ENCODE data around the gene ARHGEF28. TPM values are rescaled to one million over a fixed set of nuclear protein-coding genes. Genes with fewer than 3 reads are reported as not detected.

The ARHGEF28 gene
- total and polyA plus RNA-seq, 10 of the 15 experiments (the other 5 are each of a cell fraction or from before 2014, with no cell fraction given): 0.10 to 0.72 (median 0.22) TPM; not detected in 2

DNA sequence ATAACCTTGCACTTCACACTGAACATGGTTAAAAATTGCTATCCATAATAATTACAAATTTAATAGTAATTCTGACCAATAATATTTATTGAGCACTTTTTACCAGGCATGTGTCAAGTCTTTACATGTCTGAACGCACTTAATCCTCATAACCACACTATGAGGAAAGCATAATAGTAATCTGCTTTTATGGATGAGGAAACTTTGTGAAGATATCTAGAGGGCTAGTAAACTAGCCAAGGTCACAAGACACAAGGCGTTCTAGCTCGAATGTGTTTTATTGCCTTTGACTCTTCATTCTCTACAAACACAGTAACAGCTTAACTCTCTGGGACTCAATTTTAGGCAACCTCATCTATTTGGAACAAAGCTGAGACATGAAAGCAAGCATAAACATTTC lies 205.1 kb downstream of the ARHGEF28 start:
- 68% methylated on average over 3 of the region's 3 CpGs for WGBS (ENCODE audit: insufficient coverage, insufficient replicate concordance, low lambda C conversion rate, missing lambda C conversion rate)
- TF ChIP-seq STAT1 (conservative IDR thresholded peaks at IDR 0.05) (no peak), ASH2L (IDR thresholded peaks at IDR 0.05; ENCODE audit: borderline replicate concordance, low read depth) (no peak), RFX5 (IDR thresholded peaks at IDR 0.05; ENCODE audit: low read depth, low read length) (no peak), CREB1 (IDR thresholded peaks at IDR 0.05; ENCODE audit: low read depth) (no peak), MXI1 (IDR thresholded peaks at IDR 0.05; ENCODE audit: low read depth, low read length) (no peak), LARP7 (IDR thresholded peaks at IDR 0.05) (no peak), ZNF274 (IDR thresholded peaks at IDR 0.05; ENCODE audit: insufficient read depth, insufficient read length) (no peak), TAF1 (IDR thresholded peaks at IDR 0.05; ENCODE audit: borderline replicate concordance, low read depth, low read length) (no peak), NR2F1 (conservative IDR thresholded peaks at IDR 0.05) (no peak)
- TF ChIP-seq, protein P1, sequence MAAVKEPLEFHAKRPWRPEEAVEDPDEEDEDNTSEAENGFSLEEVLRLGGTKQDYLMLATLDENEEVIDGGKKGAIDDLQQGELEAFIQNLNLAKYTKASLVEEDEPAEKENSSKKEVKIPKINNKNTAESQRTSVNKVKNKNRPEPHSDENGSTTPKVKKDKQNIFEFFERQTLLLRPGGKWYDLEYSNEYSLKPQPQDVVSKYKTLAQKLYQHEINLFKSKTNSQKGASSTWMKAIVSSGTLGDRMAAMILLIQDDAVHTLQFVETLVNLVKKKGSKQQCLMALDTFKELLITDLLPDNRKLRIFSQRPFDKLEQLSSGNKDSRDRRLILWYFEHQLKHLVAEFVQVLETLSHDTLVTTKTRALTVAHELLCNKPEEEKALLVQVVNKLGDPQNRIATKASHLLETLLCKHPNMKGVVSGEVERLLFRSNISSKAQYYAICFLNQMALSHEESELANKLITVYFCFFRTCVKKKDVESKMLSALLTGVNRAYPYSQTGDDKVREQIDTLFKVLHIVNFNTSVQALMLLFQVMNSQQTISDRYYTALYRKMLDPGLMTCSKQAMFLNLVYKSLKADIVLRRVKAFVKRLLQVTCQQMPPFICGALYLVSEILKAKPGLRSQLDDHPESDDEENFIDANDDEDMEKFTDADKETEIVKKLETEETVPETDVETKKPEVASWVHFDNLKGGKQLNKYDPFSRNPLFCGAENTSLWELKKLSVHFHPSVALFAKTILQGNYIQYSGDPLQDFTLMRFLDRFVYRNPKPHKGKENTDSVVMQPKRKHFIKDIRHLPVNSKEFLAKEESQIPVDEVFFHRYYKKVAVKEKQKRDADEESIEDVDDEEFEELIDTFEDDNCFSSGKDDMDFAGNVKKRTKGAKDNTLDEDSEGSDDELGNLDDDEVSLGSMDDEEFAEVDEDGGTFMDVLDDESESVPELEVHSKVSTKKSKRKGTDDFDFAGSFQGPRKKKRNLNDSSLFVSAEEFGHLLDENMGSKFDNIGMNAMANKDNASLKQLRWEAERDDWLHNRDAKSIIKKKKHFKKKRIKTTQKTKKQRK (IDR thresholded peaks at IDR 0.05; ENCODE audit: low read depth, low read length): no peak
- TF ChIP-seq, protein P2, sequence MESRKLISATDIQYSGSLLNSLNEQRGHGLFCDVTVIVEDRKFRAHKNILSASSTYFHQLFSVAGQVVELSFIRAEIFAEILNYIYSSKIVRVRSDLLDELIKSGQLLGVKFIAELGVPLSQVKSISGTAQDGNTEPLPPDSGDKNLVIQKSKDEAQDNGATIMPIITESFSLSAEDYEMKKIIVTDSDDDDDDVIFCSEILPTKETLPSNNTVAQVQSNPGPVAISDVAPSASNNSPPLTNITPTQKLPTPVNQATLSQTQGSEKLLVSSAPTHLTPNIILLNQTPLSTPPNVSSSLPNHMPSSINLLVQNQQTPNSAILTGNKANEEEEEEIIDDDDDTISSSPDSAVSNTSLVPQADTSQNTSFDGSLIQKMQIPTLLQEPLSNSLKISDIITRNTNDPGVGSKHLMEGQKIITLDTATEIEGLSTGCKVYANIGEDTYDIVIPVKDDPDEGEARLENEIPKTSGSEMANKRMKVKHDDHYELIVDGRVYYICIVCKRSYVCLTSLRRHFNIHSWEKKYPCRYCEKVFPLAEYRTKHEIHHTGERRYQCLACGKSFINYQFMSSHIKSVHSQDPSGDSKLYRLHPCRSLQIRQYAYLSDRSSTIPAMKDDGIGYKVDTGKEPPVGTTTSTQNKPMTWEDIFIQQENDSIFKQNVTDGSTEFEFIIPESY (IDR thresholded peaks at IDR 0.05): no peak
- TF ChIP-seq, protein P3, sequence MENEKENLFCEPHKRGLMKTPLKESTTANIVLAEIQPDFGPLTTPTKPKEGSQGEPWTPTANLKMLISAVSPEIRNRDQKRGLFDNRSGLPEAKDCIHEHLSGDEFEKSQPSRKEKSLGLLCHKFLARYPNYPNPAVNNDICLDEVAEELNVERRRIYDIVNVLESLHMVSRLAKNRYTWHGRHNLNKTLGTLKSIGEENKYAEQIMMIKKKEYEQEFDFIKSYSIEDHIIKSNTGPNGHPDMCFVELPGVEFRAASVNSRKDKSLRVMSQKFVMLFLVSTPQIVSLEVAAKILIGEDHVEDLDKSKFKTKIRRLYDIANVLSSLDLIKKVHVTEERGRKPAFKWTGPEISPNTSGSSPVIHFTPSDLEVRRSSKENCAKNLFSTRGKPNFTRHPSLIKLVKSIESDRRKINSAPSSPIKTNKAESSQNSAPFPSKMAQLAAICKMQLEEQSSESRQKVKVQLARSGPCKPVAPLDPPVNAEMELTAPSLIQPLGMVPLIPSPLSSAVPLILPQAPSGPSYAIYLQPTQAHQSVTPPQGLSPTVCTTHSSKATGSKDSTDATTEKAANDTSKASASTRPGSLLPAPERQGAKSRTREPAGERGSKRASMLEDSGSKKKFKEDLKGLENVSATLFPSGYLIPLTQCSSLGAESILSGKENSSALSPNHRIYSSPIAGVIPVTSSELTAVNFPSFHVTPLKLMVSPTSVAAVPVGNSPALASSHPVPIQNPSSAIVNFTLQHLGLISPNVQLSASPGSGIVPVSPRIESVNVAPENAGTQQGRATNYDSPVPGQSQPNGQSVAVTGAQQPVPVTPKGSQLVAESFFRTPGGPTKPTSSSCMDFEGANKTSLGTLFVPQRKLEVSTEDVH (IDR thresholded peaks at IDR 0.05; ENCODE audit: low read depth, partially characterized antibody): no peak
- TF ChIP-seq, protein P4, sequence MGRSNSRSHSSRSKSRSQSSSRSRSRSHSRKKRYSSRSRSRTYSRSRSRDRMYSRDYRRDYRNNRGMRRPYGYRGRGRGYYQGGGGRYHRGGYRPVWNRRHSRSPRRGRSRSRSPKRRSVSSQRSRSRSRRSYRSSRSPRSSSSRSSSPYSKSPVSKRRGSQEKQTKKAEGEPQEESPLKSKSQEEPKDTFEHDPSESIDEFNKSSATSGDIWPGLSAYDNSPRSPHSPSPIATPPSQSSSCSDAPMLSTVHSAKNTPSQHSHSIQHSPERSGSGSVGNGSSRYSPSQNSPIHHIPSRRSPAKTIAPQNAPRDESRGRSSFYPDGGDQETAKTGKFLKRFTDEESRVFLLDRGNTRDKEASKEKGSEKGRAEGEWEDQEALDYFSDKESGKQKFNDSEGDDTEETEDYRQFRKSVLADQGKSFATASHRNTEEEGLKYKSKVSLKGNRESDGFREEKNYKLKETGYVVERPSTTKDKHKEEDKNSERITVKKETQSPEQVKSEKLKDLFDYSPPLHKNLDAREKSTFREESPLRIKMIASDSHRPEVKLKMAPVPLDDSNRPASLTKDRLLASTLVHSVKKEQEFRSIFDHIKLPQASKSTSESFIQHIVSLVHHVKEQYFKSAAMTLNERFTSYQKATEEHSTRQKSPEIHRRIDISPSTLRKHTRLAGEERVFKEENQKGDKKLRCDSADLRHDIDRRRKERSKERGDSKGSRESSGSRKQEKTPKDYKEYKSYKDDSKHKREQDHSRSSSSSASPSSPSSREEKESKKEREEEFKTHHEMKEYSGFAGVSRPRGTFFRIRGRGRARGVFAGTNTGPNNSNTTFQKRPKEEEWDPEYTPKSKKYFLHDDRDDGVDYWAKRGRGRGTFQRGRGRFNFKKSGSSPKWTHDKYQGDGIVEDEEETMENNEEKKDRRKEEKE (IDR thresholded peaks at IDR 0.05): no peak

More for the DNA sequence above, 205.1 kb downstream of the ARHGEF28 start:
- ATAC-seq (no peak), FAIRE-seq (no peak), DNase-seq (ENCODE audit: low read depth, low spot score) (no peak)
- no peaks in the 10 kb centered on the region for H3K9me3 ChIP-seq (replicated peaks; ENCODE audit: control insufficient read depth, insufficient read depth, low read length)
- ChIA-PET RAD21 (ENCODE audit: unreplicated experiment) (no interaction called here), SMC1A (ENCODE audit: uncharacterized antibody, unreplicated experiment) (no interaction called here), POLR2A (no interaction called here), CTCF (no interaction called here)
- no TSS peak for BruUV-seq (replicated peaks)
- no peaks in the 10 kb centered on the region for H3K79me2 ChIP-seq (ENCODE audit: control insufficient read depth, insufficient read depth, low read length)
- H3K9ac ChIP-seq (ENCODE audit: control insufficient read depth, insufficient read depth, low read length): no peak overlapping the region
- no peaks in the 10 kb centered on the region for H4K20me1 ChIP-seq (ENCODE audit: control insufficient read depth, insufficient read depth)
- no peak overlapping the region for H3K4me3 ChIP-seq
- H3K4me1 ChIP-seq (ENCODE audit: control insufficient read depth, insufficient read depth, low read length): no peaks in the 10 kb centered on the region
- no peaks in the 10 kb centered on the region for H3K36me3 ChIP-seq (ENCODE audit: control insufficient read depth in 2 of 2, insufficient read depth in 2 of 2, low read length in 1 of 2)
- in situ Hi-C loops (cut with MboI) (no loop called here), intact Hi-C loops (cut with micrococcal nuclease; ENCODE audit: unreplicated experiment) (no loop called here)
- H3K27ac ChIP-seq (ENCODE audit: control insufficient read depth, insufficient read depth): no peak overlapping the region
- no peak overlapping the region for H2AFZ ChIP-seq (ENCODE audit: control insufficient read depth, low read depth, low read length)
- no peak overlapping the region for H3K4me2 ChIP-seq (ENCODE audit: control insufficient read depth, insufficient read depth)
- H3K27me3 ChIP-seq (replicated peaks in 1 of 2; ENCODE audit: control insufficient read depth in 2 of 2, insufficient read depth in 2 of 2, low read length in 1 of 2): no peaks in the 10 kb centered on the region

All from GM12878 (cell line).